NT2/D1 (cell line): Measurements from ENCODE around the gene KCNH2.

Experiments
- YY1 ChIP-seq: IDR thresholded peaks from 2 replicates; pipeline ENCODE4 v1.6.1; 2011; ENCODE audit not compliant: insufficient read length, insufficient read depth
- ZNF274 ChIP-seq: IDR thresholded peaks from 2 replicates; pipeline ENCODE4 v1.6.1; 2011; ENCODE audit warnings: mild to moderate bottlenecking, low read depth, low read length

DNA sequence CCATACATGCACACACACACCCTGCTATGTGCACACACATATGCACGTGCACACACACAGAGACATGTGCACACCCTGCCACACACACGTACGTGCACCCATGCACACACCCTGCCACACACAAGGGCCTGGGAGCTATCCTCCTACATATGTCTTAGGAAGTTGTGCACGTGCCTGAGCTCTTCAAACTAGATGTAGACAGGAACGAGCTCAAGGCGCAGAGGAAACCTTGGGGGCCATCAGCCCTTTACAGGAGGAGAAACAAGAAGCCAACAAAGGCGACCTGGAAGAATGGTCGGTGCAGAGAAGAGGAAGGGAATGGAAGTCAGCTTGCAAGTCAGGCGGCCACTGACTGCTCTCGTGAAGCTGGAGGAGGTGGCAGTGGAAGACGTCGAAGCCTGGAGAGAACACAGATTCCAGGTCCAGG is 67.1 kb downstream of the KCNH2 start:
- no peak for TF ChIP-seq YY1
- TF ChIP-seq ZNF274 = no peak
